Left ventricle myocardium inferior (tissue), 1 donor: ENCODE data around the gene TAC3. TPM values are rescaled to one million over a fixed set of nuclear protein-coding genes. Genes with fewer than 3 reads are reported as not detected.

Experiments
- DNase-seq: peaks from one replicate; pipeline ENCODE4 v3.0.0-alpha.2; 2020
- H3K27ac ChIP-seq: fragments of 200-600 bp; replicated peaks from 2 replicates; pipeline ENCODE4 v1.8.0; 2021
- H3K27me3 ChIP-seq: fragments of 200-600 bp; 2 replicates; pipeline ENCODE4 v1.8.0; 2021; ENCODE audit warnings: low read depth
- H3K36me3 ChIP-seq: fragments of 200-600 bp; 2 replicates; pipeline ENCODE4 v1.8.0; 2021
- H3K4me1 ChIP-seq: fragments of 200-600 bp; 2 replicates; pipeline ENCODE4 v1.8.0; 2021
- H3K4me3 ChIP-seq: fragments of 200-600 bp; 2 replicates; pipeline ENCODE4 v1.8.0; 2021; ENCODE audit warnings: mild to moderate bottlenecking, moderate library complexity
- H3K9me3 ChIP-seq: fragments of 200-600 bp; replicated peaks from 2 replicates; pipeline ENCODE4 v1.8.0; 2021
- intact Hi-C: fragments of 100-400 bp; cut with micrococcal nuclease; formaldehyde crosslinking; loops from one replicate; pipeline ENCODE4 v1.11.0; 2022
- total RNA-seq: library from RNA; stranded (reverse); fragmentation: NEBNext Ultra II Directional; extraction: Animal tissue kit (Norgen Biotek cat#: 25700); gene quantifications from one replicate; pipeline ENCODE4 v1.2.1, GENCODE V29; 2021
- TF ChIP-seq, protein P1 (sequence below): fragments of 200-600 bp; IDR thresholded peaks from 2 replicates; pipeline ENCODE4 v1.8.0; 2021; ENCODE audit warnings: antibody characterized with exemption, mild to moderate bottlenecking, borderline replicate concordance
- donor health status: DM: no; HTN: yes; CAD: no; lungs with severe emphysema.

Gene TAC3
- total RNA-seq, 1 donor from 2014 or later = not detected

DNA sequence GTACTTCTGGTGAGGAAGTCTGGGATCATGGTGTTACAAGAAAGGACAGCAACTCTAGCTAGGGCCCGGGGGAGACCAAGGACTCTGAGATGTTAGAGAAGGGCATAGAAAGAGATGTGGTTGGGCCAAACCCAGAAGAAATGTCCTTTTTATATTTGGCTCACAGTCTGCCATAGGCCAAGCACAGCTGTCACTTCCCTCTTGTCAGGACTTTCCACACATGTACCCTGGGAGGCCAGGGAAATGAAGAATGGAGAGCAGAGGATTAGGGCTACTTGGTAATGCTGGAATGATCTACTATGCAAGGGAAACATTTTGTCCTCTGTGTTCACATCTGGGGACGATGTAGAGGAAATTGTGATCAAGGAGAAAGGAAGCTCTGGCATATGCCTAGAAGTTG lies 24.4 kb upstream of the TAC3 start:
- H3K27me3 ChIP-seq = peaks cover 34% of the 10 kb centered on the region
- no peaks in the 10 kb centered on the region for H3K4me1 ChIP-seq
- no peak for DNase-seq
- TF ChIP-seq, protein P1, sequence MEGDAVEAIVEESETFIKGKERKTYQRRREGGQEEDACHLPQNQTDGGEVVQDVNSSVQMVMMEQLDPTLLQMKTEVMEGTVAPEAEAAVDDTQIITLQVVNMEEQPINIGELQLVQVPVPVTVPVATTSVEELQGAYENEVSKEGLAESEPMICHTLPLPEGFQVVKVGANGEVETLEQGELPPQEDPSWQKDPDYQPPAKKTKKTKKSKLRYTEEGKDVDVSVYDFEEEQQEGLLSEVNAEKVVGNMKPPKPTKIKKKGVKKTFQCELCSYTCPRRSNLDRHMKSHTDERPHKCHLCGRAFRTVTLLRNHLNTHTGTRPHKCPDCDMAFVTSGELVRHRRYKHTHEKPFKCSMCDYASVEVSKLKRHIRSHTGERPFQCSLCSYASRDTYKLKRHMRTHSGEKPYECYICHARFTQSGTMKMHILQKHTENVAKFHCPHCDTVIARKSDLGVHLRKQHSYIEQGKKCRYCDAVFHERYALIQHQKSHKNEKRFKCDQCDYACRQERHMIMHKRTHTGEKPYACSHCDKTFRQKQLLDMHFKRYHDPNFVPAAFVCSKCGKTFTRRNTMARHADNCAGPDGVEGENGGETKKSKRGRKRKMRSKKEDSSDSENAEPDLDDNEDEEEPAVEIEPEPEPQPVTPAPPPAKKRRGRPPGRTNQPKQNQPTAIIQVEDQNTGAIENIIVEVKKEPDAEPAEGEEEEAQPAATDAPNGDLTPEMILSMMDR = no peak
- no peaks in the 10 kb centered on the region for H3K36me3 ChIP-seq
- H3K27ac ChIP-seq = no peak overlapping the region
- H3K9me3 ChIP-seq = no peaks in the 10 kb centered on the region
- no peak overlapping the region for H3K4me3 ChIP-seq
- intact Hi-C loops = no loop called here

DNA sequence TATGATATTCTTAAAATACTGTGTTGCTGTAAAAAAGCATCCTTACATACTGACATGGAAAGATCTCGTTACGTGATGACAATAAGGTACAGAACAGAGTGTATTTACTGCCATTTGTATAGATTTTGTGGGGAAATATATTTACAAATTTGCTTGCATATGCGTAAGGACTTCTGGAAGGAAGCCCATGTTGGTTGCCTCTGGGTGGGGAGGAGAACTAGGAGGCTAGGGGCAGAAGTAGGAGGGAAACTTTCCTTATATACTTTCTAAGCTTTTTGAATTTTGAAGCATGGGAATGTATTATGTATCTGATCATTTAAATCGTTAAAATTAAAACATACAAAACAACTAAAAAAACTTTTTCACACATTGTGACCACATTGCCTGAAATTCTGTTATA lies 23.9 kb upstream of the TAC3 start:
- Histone ChIP-seq H3K36me3 (no peaks in the 10 kb centered on the region), H3K4me3 (no peak overlapping the region), H3K9me3 (no peaks in the 10 kb centered on the region), H3K27ac (no peak overlapping the region), H3K4me1 (no peaks in the 10 kb centered on the region), H3K27me3 (peaks cover 29% of the 10 kb centered on the region)
- no peak for DNase-seq
- intact Hi-C loops = no loop called here
- TF ChIP-seq, protein P1 = no peak

DNA sequence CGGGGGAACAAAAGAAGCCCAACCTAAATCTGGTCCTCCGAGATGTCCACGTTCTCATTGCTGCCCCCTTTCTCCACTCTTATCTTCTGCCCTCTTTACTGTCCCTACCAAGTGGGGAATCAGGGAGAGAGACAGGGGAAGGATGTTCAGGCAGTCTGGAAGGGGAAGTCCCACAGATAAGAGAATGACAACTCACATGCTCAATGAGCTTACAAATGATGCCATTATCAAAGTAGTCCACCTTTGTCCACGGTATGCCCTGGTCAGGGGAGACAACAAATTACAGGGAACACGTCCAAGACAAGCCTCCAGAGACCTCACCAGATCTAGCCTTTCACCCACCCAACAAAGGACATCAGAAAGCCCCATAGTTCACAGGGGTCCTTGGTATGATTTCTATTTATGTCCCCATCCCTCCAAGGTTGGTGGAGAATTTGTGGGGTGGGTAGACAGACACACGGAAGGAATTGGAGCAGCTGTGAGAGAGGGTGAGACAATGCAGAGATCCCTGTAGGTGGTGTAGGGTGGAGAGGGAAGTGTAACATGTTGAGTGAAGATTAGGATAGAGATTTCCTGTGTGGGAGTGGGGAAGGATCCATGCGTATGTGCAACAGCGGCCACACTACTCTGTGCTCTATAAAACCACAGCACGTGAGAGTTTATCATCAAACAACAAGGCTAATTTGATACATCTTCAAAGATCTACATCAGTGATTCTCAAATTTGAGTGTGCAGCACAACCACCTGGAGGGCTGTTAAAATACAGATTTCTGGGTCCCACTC lies 22.9 kb upstream of the TAC3 start:
- Histone ChIP-seq H3K4me1 (no peaks in the 10 kb centered on the region), H3K9me3 (no peaks in the 10 kb centered on the region), H3K4me3 (no peak overlapping the region), H3K36me3 (no peaks in the 10 kb centered on the region), H3K27me3 (peaks cover 28% of the 10 kb centered on the region), H3K27ac (no peak overlapping the region)
- DNase-seq = no peak
- intact Hi-C loops = no loop called here
- TF ChIP-seq, protein P1 = no peak

DNA sequence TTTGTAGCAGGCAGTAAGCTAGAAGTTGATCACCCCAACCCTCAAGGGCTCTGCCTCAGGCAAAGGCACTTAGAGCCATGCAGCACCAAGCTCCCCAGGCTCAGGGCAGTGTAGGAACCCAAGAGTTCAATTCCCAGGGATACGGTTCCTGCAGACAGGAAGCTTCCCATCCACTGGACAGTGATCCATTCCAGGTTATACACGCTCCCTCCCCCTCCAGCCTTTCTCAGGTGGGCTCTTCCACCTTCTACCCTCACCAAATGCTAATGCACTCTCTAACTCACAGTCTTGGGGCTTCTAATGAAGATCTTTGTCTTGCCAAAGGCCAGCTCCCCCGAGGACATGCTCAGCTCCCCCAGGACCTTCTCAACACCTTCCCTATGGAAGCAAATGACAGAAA lies 20.9 kb upstream of the TAC3 start:
- Histone ChIP-seq H3K27me3 (peaks cover 10% of the 10 kb centered on the region), H3K4me3 (no peak overlapping the region), H3K36me3 (no peaks in the 10 kb centered on the region), H3K9me3 (no peaks in the 10 kb centered on the region), H3K27ac (no peak overlapping the region), H3K4me1 (no peaks in the 10 kb centered on the region)
- DNase-seq = no peak
- TF ChIP-seq, protein P1 = no peak
- intact Hi-C loops = no loop called here

GRCh38 chr12:57033431-57033830 lies 17.1 kb upstream of the TAC3 start:
- no peak for DNase-seq
- Histone ChIP-seq H3K36me3 (no peaks in the 10 kb centered on the region), H3K9me3 (no peaks in the 10 kb centered on the region), H3K4me3 (no peak overlapping the region), H3K27me3 (peaks cover 22% of the 10 kb centered on the region), H3K4me1 (no peaks in the 10 kb centered on the region), H3K27ac (no peak overlapping the region)
- intact Hi-C loops = no loop called here
- TF ChIP-seq, protein P1 = no peak
